RPMI7951 (cell line): ENCODE measurements around the gene NAV2. TPM values are rescaled to one million over a fixed set of nuclear protein-coding genes. Genes with fewer than 3 reads are reported as not detected.
A peak's percentile ranks its signal among the peaks of the same experiment; 100 is the strongest.

Experiments used
- DNase-seq: peaks from one replicate; pipeline ENCODE4 v3.0.0-alpha.2; 2012; ENCODE audit warnings: low read depth
- total RNA-seq: library from RNA; depleted of rRNA; stranded (reverse); fragments of >200 nt; shearing (Covaris generic); gene quantifications from 2 replicates; pipeline ENCODE4 v1.2.3, GENCODE V29; 2014; rRNA removed

NAV2 gene
- total RNA-seq: 6.9 and 7.1 TPM in 2 replicates

GRCh38 chr11:19712281-19713195 lies at the start of gene NAV2:
Gene NAV2 (plus strand): TSS chr11:19712837. CDS start chr11:19713696, 859 bp downstream.
- DNase-seq: peak; percentile 92

- no peak for DNase-seq
Measured at GRCh38 chr11:19663206-19663605, 49.4 kb upstream of the NAV2 start.

- peak; percentile 46 for DNase-seq
Measured at GRCh38 chr11:19664886-19665548, 47.6 kb upstream of the NAV2 start.

GRCh38 chr11:19666951-19667350 lies 45.7 kb upstream of the NAV2 start:
- DNase-seq: no peak

- DNase-seq: no peak
Measured at GRCh38 chr11:19669511-19669910, 43.1 kb upstream of the NAV2 start.

GRCh38 chr11:19670030-19670791 lies 42.4 kb upstream of the NAV2 start:
- peak; percentile 44 for DNase-seq

- no peak for DNase-seq
Measured at GRCh38 chr11:19672586-19673206, 39.9 kb upstream of the NAV2 start.

GRCh38 chr11:19673924-19674729 lies 38.5 kb upstream of the NAV2 start:
- no peak for DNase-seq

GRCh38 chr11:19674836-19675235 lies 37.8 kb upstream of the NAV2 start:
- DNase-seq: no peak

- no peak for DNase-seq
Measured at GRCh38 chr11:19675397-19675796, 37.2 kb upstream of the NAV2 start.

GRCh38 chr11:19676475-19677380 lies 35.9 kb upstream of the NAV2 start:
- peak; percentile 59 for DNase-seq

- peak; percentile 20 for DNase-seq
Measured at GRCh38 chr11:19677381-19678080, 35.1 kb upstream of the NAV2 start.

- DNase-seq: peak; percentile 94
Measured at GRCh38 chr11:19679952-19680828, 32.4 kb upstream of the NAV2 start.

- DNase-seq: no peak
Measured at GRCh38 chr11:19680829-19681368, 31.7 kb upstream of the NAV2 start.

- peak; percentile 19 for DNase-seq
Measured at GRCh38 chr11:19683141-19683805, 29.4 kb upstream of the NAV2 start.

- no peak for DNase-seq
Measured at GRCh38 chr11:19683862-19684491, 28.7 kb upstream of the NAV2 start.

- no peak for DNase-seq
Measured at GRCh38 chr11:19686234-19686633, 26.4 kb upstream of the NAV2 start.
